ENCODE data around the gene MYB.

MYB gene

GRCh38 chr6:135188718-135189117, 7.6 kb downstream of the MYB start:
- DNase-seq (ENCODE audit: low read depth): no peak

DNA sequence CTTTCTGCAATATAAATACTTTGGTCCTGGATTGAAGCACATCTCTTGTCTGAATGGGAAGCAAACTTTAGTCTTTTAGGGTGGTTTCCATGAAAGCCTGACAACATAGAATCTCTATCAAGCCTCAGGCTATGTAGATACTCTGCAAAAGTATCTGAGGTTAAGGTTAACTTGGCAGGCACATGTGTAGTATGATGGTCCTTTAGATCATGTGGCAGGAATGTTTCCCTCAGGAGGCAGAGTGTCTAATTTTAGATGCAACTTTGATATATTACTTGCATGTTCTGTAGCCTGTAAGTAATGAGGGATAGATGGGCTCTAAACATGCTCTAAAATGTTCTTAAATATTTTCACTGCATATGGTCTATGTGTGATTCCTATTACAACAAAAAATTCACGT, 8.2 kb downstream of the MYB start:
- DNase-seq (ENCODE audit: low read depth): peak; percentile 36

DNA sequence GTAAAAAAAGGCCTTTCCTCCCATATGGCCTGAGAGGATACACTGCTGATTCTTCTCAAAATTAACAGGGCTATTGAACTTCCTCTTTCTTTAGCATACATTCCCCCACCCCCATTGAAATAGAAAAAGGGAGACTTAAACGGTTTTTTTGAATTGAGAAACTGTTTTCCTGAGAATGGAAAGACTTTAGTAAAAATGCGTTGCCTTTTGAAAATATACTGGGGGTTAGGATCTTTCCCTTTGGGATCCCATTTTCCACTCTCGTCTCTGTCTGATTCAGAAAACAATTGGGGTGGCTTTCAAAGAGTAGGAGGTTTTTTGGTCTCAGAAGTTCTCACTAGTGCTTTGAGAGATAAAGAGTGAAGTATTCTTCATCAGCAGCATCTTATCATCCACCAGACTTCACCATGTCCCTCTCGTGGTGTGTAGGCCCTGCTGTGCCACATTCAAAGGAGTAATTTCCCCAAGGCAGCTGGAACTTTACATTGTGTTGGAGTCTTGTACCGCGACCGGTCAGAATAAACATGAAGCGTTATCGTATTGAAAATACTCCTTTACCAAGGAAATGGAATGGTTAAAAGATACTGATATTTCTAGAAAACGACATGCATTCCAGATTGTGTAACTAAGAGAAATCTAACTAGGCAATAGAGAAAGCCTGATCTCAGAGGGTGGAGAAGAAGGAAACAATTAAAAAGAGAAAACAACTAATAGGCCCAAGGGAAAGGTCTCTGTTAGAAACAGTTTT, 10.6 kb downstream of the MYB start:
- no peak for DNase-seq (ENCODE audit: low read depth)

- DNase-seq (ENCODE audit: low read depth): no peak
Observed at GRCh38 chr6:135192256-135193174, 11.4 kb downstream of the MYB start.

GRCh38 chr6:135193221-135193620, 12.1 kb downstream of the MYB start:
- no peak for DNase-seq (ENCODE audit: low read depth)

- no peak for DNase-seq (ENCODE audit: low read depth)
Observed at GRCh38 chr6:135195041-135195440, 13.9 kb downstream of the MYB start.

DNA sequence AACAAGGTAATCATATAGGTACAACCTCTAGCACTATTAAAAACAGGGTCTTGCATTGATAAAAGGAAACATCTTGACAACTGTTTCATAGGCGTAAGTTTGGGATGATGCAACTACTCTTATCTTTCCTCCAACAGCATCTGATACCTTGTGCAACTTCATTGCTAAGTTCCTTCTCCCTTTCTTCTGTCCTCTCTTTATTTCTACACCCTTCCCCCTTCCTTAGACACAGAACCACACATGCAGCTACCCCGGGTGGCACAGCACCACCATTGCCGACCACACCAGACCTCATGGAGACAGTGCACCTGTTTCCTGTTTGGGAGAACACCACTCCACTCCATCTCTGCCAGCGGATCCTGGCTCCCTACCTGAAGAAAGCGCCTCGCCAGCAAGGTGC, 14.4 kb downstream of the MYB start:
- DNase-seq (ENCODE audit: low read depth): no peak

- DNase-seq (ENCODE audit: low read depth): no peak
Observed at GRCh38 chr6:135196739-135197510, 15.8 kb downstream of the MYB start.

DNA sequence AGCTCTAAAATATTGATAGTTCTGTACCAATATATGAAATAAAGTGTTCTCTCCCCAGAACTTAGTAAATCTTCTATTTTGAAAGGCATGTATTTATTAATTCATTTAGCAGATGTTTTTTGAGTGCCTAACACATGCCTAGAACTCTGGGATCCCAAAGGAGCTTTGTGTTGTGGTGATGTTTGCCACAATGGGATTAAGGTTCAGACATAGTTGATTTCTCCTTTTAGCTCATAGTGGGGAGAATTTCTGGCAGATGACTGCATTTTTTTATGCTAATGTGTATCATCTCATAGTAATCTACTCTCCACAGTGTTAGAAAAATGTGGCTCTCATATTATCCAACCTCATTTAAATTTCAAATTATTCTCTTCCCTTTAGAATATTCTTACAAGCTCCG, 21.7 kb downstream of the MYB start:
- no peak for DNase-seq (ENCODE audit: low read depth)

- no peak for DNase-seq (ENCODE audit: low read depth)
Observed at GRCh38 chr6:135204951-135205350, 23.8 kb downstream of the MYB start.

DNA sequence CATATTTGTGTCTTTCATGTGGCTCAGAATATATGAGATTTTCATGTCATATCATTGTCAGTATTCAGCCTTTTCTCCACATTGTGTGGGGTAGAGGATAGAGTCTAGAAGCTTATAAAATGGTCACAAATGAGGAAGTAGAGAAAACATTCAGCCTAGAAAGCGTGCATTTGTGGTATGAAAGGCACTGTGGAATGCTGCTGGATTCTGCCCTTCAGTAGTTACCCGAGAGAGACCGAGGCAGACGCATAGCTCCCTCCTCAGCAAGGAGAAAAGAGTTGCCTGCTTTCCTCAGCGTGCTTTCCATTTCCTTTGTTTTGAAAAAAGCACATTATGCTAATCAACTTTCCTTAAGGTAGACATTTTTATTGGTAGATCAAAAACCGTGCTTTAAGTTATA, 28.7 kb downstream of the MYB start:
- DNase-seq (ENCODE audit: low read depth): no peak

DNA sequence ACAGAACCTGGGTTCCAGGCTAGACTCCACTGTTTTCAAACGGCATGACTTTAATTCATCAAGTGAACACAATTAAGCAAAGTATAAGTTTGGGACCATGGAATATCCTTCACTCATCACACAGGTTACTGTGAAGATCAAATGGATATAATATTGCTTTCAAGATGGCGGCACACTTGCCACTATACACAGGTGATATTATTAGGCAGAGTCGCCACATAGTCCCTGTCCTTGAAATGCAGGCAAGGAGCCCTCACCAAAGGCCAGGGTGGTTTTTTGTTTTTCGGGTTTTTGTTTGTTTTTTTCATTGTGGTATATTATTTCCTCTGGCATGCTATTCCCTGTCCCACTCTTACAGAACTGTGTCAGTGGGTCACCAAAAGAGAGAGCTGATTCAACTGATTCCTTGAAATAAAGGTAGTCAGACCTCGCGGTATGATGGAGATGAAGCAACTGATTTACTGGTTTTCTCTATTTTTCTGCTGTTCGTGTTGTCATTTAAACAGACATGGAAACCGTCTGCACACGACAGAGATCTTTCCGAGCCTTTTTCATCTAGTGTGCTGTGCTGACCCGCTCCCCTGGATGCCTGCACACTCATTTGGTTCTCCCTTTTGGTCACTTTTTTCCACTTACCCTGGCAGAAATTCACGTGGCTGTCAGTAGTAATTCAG, 29.7 kb downstream of the MYB start:
- DNase-seq (ENCODE audit: low read depth): no peak

DNA sequence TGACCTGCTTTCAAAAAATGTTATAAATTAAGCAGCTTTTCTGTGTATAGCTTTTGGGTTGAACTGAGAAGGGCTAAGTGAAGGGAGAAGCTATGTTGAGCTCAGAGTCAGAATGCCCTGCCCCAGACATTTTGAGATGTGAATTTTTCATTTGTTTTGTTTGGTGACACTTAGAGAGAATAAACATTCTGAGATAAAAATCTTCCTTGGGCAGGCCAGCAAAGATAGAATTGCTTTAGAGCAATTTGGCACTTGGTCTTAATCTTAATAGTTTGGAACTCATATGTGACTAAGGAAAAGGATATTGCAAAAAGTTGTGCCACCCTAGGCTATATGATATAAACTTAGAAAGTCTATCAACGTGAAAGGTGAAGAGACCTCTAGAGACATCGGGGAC, 30.2 kb downstream of the MYB start:
- peak; percentile 24 for DNase-seq (ENCODE audit: low read depth)

DNA sequence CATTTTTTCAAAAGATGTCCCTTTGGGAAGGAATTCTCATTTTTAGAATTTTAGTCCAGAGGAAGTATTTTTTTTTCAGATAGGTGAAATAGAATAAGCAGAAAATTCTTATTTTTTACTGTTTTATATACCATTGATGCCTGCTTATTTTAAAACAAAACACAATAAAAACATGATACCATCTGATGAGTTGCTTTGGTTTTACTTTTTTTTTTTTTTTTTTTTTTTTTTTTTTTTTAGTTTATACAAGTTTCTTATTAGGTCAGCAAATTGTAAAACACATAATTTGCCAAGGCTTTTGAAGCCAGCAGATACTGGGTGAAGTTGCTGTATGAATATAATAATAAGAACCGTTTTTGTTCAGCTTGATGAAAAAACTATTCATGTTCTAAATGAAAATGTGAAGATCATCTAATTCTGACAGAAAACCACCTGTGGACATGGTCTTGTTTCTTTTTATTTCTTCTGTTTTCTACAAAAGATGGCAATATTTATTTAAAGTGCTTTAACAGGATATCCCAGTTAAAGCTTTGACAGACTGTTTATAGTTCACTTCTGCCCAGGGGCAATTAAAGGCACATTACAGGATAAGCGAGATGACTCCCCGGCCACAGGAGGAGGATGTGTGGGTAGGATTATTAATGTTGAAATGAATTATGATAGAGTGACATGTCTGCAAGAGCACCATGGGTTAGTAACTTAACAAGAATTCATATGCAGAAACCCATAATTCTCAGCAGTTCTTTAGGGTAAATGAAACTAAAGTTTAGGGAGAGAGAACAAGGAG, 31.1 kb downstream of the MYB start:
- DNase-seq (ENCODE audit: low read depth): peak; percentile 90

DNA sequence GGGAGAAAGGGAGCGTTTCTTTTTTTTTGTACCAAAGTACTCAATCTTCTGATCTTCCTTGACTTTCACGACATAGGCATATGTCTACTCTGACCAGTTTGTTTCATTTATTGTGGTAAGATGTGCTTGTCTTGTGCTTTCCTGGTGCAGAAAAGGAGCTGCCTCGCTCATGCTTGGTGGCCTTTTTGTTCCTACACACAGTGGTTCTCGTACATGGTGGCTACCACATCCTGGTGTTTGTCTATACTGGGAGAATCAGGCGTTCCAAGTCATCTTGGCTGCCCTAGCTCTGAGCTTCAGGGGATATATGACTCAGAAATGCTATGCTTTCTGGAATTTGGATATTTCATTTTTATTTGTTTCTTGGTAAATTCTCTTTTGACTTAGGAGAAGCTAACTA, 31.8 kb downstream of the MYB start:
- DNase-seq (ENCODE audit: low read depth): peak; percentile 91

- no peak for DNase-seq (ENCODE audit: low read depth)
Observed at GRCh38 chr6:135213616-135214015, 32.5 kb downstream of the MYB start.

- no peak for DNase-seq (ENCODE audit: low read depth)
Observed at GRCh38 chr6:135215160-135215559, 34.1 kb downstream of the MYB start.

GRCh38 chr6:135215563-135215962, 34.5 kb downstream of the MYB start:
- no peak for DNase-seq (ENCODE audit: low read depth)

DNA sequence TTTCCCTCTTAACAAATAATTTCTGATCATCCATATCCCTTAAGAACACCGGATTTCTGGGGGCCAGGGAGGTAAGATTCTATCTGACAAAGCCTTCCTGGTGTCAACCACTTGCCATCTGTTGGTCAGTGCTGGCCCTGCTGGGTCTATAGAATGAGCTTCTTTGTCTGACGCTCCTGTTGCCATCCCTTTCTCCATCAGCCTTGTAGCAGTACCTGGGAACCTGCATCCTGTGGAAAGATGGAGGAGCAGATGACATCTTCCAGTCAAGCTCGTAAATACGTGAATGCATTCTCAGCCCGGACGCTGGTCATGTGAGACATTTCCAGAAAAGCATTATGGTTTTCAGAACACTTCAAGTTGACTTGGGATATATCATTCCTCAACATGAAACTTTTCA, 36.6 kb downstream of the MYB start:
- no peak for DNase-seq (ENCODE audit: low read depth)

GRCh38 chr6:135219346-135219745, 38.2 kb downstream of the MYB start:
- no peak for DNase-seq (ENCODE audit: low read depth)

GRCh38 chr6:135221042-135221441, 39.9 kb downstream of the MYB start:
- DNase-seq (ENCODE audit: low read depth): no peak

Data from EH (cell line).